GM21526 (cell line): Measurements from ENCODE around the gene CD151.

ENCODE experiments used
- ATAC-seq: cut with Tn5 transposase; IDR thresholded peaks from one replicate; pipeline ENCODE4 v1.9.1; 2021; ENCODE audit warnings: moderate library complexity; ENCODE audit not compliant: unreplicated experiment, low FRiP score

CD151 gene

GRCh38 chr11:869399-870126, 36.8 kb downstream of the CD151 start:
- no peak for ATAC-seq

DNA sequence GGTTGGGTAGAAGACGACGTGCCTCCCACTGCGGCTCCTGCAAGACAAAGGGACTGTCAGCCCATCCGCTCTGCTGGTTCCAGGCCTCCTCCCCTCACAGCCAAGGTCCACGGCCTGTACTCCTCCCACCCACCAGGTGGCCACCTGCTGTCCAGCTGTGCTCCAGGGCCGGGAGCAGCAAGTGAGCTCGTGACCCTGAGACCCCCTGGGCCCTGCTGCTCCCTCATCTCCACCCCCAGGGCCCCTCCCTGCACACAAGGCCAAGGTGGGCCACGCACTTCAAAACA, 37.3 kb downstream of the CD151 start:
- no peak for ATAC-seq

DNA sequence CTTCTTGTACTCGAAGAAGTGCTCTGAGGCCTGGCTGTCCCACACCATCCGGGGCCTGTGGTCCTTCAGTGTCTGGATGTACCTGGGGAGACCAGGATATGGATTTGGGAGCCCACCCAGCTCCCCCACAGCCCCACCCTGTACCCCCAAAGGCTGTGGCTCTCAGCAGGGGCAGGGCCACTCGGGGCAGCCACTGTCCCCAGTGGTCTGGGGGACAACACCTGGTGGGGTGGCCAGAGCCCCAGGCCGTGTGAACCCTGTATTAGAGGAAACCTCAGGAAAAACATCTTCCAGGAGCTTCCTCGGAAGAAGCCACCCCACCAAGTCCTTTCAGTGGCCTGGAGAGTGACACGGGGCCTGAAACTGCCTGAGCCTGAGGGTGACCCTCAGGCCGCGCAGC, 37.7 kb downstream of the CD151 start:
- ATAC-seq = no peak

- ATAC-seq = no peak
Observed at GRCh38 chr11:871472-871871, 38.7 kb downstream of the CD151 start.

DNA sequence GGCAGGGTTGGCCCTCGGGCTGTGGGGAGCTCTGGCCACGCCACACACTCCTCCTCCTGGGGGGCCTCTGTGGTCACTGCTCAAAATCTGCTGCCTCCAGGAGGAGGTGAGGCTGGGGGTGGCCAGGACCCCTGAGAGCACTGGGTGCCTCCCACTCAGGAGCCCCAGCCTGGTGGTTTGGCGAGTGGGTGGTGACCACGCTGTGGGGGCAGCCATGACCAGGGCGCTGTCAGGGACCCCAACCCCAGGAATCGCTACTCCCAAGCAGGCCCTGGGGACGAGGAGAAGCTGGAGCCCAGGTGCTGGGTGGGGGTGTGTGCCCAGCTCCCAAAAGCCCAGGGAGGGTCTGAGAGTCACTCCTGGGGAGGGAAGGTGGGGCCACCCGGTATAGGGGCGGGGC, 40.0 kb downstream of the CD151 start:
- ATAC-seq = no peak

- ATAC-seq = no peak
Observed at GRCh38 chr11:873706-874105, 41.0 kb downstream of the CD151 start.

- ATAC-seq = no peak
Observed at GRCh38 chr11:875203-875602, 42.5 kb downstream of the CD151 start.

DNA sequence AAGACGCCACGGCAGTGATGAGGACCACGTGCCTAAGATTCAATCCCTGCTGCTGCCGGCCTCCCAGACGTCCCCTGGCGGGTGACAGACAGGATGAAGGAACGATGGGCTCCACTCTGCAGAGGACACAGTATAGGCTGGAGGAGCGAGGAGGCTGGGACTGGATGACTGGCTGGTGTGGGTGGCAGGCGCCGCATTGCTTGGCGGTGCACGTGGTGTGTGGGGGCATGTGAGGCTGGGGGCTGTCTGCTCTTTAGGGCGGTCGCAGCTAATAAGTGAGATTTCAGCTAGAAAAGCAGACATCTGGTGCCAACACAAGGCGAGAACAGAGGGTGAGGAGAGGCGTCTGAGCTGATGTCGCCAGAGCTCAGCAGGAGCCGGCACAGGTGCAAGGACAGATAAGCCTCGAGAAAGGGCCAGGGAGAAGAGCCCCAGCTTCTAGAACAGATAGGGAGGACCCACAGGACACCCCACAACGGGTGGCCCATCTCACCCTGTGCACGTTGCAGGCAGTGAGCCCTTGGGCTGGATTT, 43.1 kb downstream of the CD151 start:
- ATAC-seq = no peak

DNA sequence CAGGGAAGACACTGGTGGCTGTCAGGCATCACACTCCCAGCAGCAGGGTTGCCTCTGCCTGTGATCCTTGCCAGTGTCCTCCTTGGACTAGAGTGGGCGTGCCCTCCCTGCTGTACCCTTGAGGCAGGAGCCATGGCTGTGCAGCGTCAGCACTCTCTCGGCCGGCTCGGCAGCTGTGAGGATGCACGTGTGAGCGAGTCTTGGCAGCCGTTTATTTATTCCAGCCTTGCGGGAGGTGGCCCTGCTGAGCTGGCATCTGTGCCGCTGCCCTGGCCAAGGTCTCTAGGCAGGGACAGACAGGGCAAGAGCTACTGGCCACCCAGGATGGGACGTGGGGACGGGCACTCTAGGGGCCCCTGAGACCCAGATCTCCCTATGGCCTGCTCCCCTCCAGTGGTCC, 43.8 kb downstream of the CD151 start:
- ATAC-seq = no peak

GRCh38 chr11:877565-877964, 44.8 kb downstream of the CD151 start:
- no peak for ATAC-seq

DNA sequence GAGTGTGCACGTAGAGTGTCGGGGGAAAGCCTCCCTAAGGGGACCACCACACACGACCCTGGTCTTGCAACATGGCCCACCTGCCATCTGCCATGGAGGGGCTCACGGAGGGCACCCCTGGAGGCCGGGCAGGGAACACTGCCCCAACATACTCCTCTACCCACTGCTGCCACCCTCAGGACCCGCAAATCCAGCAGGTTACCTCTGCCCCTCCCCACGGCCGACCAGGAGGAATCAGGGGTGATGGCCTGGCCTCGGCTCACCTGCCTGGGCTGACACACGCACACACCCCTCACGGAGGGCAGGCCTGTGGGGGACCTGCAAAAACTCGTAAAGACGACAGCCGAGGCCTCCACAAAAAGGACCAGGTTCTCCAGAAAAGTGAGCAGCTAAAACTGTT, 47.7 kb downstream of the CD151 start:
- ATAC-seq = no peak

GRCh38 chr11:882596-882995, 49.8 kb downstream of the CD151 start:
- no peak for ATAC-seq

DNA sequence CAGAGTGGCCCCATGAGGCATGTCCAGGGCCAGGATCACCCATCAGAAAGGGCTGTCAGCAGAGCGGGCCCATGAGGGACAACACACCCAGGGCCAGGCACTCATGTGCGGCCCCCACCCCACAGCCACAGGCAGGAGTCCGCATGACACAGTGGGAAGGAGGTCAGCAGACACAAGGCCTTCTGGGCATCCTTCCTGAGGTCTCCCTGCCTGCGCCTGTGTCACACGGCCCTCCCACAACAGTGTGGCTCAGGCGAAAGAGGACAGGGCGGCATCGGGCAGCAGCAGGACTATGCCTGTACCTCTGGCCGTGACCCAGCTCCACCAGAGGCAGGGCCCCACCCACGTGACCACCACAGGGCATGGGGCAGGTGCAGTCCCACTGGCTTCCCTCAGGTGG, 50.8 kb downstream of the CD151 start:
- ATAC-seq = no peak

GRCh38 chr11:884578-885070, 51.9 kb downstream of the CD151 start:
- ATAC-seq = no peak

DNA sequence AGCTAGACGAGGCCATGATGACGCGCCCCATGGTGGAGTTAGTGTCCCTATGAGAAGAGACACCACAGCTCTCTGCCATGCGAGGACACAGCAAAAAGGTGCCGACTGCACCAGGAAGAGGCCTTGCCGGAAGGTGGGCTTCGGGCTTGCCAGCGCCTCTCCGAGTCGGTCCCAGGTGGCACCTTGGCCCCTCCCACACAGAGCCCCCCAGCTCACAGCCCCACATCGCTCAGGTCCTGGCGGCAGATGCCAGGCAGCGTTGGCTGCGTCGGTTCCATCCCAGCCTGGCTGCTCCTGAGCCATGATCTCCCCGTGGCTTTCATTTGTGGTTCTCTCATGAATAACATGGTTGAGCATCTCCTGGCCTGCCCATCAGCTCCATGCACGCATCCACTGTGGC, 53.8 kb downstream of the CD151 start:
- ATAC-seq = no peak

- no peak for ATAC-seq
Observed at GRCh38 chr11:887589-887988, 54.8 kb downstream of the CD151 start.
